BLaER1 treated with 17β-estradiol and CSF1 and Interleukin-3, amounts not matched to agents 10 nM and 100 nM (cell line): ENCODE data around the gene IKBIP.
A peak's percentile ranks its signal among the peaks of the same experiment; 100 is the strongest.

Source experiments
- H3K27ac ChIP-seq, 11 experiments: shearing (Covaris generic); formaldehyde crosslinking; 2 replicates each; pipeline ENCODE4 v1.8.1; 2022
- H3K27me3 ChIP-seq, 11 experiments: shearing (Covaris generic); formaldehyde crosslinking; 2 replicates each; pipeline ENCODE4 v1.8.1; 2022
- H3K36me3 ChIP-seq, 11 experiments: shearing (Covaris generic); formaldehyde crosslinking; 2 replicates each; pipeline ENCODE4 v1.8.1; 2022
- H3K4me1 ChIP-seq, 10 experiments: shearing (Covaris generic); formaldehyde crosslinking; 2 replicates each; pipeline ENCODE4 v1.8.1; 2022
- H3K4me2 ChIP-seq, 11 experiments: shearing (Covaris generic); formaldehyde crosslinking; 2 replicates each; pipeline ENCODE4 v1.8.1; 2022
- H3K4me3 ChIP-seq, 10 experiments: shearing (Covaris generic); formaldehyde crosslinking; 2 replicates each; pipeline ENCODE4 v1.8.1; 2022
- H3K9ac ChIP-seq, 11 experiments: shearing (Covaris generic); formaldehyde crosslinking; 2 replicates each; pipeline ENCODE4 v1.8.1; 2022
- H3K9me3 ChIP-seq, 11 experiments: shearing (Covaris generic); formaldehyde crosslinking; replicated peaks in 1 of 11; 2 replicates each; pipeline ENCODE4 v1.8.1; 2022
- H4K20me1 ChIP-seq, 11 experiments: shearing (Covaris generic); formaldehyde crosslinking; 2 replicates each; pipeline ENCODE4 v1.8.1; 2022
- Cebpa-rat ChIP-seq, 11 experiments: shearing (Covaris generic); IDR thresholded peaks; 2 replicates each; pipeline ENCODE4 v1.8.1; 2022

Gene IKBIP

GRCh38 chr12:98644712-98645571 lies at the start of gene IKBIP, which contains the start of gene APAF1:
Gene IKBIP (minus strand): TSS chr12:98644788. CDS start chr12:98644701, 87 bp downstream.
Gene APAF1 (plus strand): TSS chr12:98645290. CDS start chr12:98648360, 3,070 bp downstream.
- peaks cover 0 to 4% (median 0%) of the 10 kb centered on the region in 11 experiments; a peak in 1 of 22 replicates for H3K9me3 ChIP-seq
- TF ChIP-seq Cebpa-rat (IDR thresholded peaks at IDR 0.05), result 0 out of 22 replicates have a peak, but pooled peaks of 1 of the 11 experiments have one; percentile 26
- peak within 1 kb of the TSS; percentile 75 to 92 (median 87) for H3K4me2 ChIP-seq
- peak within 1 kb of the TSS; percentile 72 to 97 (median 92) for H3K27ac ChIP-seq
- peaks cover 0 to 40% (median 5%) of the 10 kb centered on the region in 11 experiments; a peak in 11 of 22 replicates for H4K20me1 ChIP-seq
- H3K27me3 ChIP-seq, result no peaks in the 10 kb centered on the region
- H3K4me1 ChIP-seq, result peaks cover 20 to 42% (median 36%) of the 10 kb centered on the region in 10 experiments
- peaks cover 17 to 37% (median 26%) of the 10 kb centered on the region in 11 experiments for H3K36me3 ChIP-seq
- H3K4me3 ChIP-seq, result peak within 1 kb of the TSS; percentile 93 to 100 (median 98)
- peak within 1 kb of the TSS; percentile 91 to 98 (median 93) for H3K9ac ChIP-seq

- no peak overlapping the region for H3K4me2 ChIP-seq
- peaks cover 0 to 41% (median 0%) of the 10 kb centered on the region in 11 experiments; a peak in 3 of 22 replicates for H4K20me1 ChIP-seq
- H3K27ac ChIP-seq, result no peak overlapping the region
- no peak overlapping the region for H3K9ac ChIP-seq
- no peaks in the 10 kb centered on the region for H3K9me3 ChIP-seq
- H3K4me3 ChIP-seq, result no peak overlapping the region
- no peaks in the 10 kb centered on the region for H3K27me3 ChIP-seq
- H3K4me1 ChIP-seq, result no peaks in the 10 kb centered on the region
- H3K36me3 ChIP-seq, result peaks cover 82 to 100% (median 97%) of the 10 kb centered on the region in 11 experiments
- no peak for TF ChIP-seq Cebpa-rat (IDR thresholded peaks at IDR 0.05)
These were observed 46.8 kb upstream of the IKBIP start for GRCh38 chr12:98691351-98691750.

GRCh38 chr12:98686603-98687002 lies 42.0 kb upstream of the IKBIP start:
- TF ChIP-seq Cebpa-rat (IDR thresholded peaks at IDR 0.05), result no peak
- Histone ChIP-seq H3K36me3 (peaks cover 88 to 100% (median 99%) of the 10 kb centered on the region in 11 experiments), H3K4me2 (no peak overlapping the region), H3K9ac (no peak overlapping the region), H3K4me1 (no peaks in the 10 kb centered on the region), H4K20me1 (peaks cover 0 to 6% (median 0%) of the 10 kb centered on the region in 11 experiments; a peak in 2 of 22 replicates), H3K4me3 (no peak overlapping the region), H3K27me3 (no peaks in the 10 kb centered on the region), H3K27ac (no peak overlapping the region), H3K9me3 (no peaks in the 10 kb centered on the region)

GRCh38 chr12:98684199-98684598 lies 39.6 kb upstream of the IKBIP start:
- no peaks in the 10 kb centered on the region for H3K27me3 ChIP-seq
- no peaks in the 10 kb centered on the region for H3K9me3 ChIP-seq
- H3K4me3 ChIP-seq, result no peak overlapping the region
- peaks cover 94 to 100% (median 99%) of the 10 kb centered on the region in 11 experiments for H3K36me3 ChIP-seq
- no peak for TF ChIP-seq Cebpa-rat (IDR thresholded peaks at IDR 0.05)
- no peak overlapping the region for H3K4me2 ChIP-seq
- H3K9ac ChIP-seq, result no peak overlapping the region
- H4K20me1 ChIP-seq, result peaks cover 0 to 6% (median 0%) of the 10 kb centered on the region in 11 experiments; a peak in 5 of 22 replicates
- H3K4me1 ChIP-seq, result no peaks in the 10 kb centered on the region
- H3K27ac ChIP-seq, result no peak overlapping the region

GRCh38 chr12:98679611-98680005 lies 35.0 kb upstream of the IKBIP start:
- no peak overlapping the region for H3K4me3 ChIP-seq
- no peak overlapping the region for H3K4me2 ChIP-seq
- peaks cover 0 to 4% (median 0%) of the 10 kb centered on the region in 10 experiments; a peak in 2 of 20 replicates for H3K4me1 ChIP-seq
- H4K20me1 ChIP-seq, result peaks cover 0 to 21% (median 3%) of the 10 kb centered on the region in 11 experiments; a peak in 6 of 22 replicates
- no peaks in the 10 kb centered on the region for H3K27me3 ChIP-seq
- H3K9ac ChIP-seq, result no peak overlapping the region
- H3K9me3 ChIP-seq, result no peaks in the 10 kb centered on the region
- H3K27ac ChIP-seq, result no peak overlapping the region
- peaks cover 68 to 100% (median 93%) of the 10 kb centered on the region in 11 experiments for H3K36me3 ChIP-seq
- no peak for TF ChIP-seq Cebpa-rat (IDR thresholded peaks at IDR 0.05)

GRCh38 chr12:98678946-98679610 lies 34.5 kb upstream of the IKBIP start:
- Histone ChIP-seq H3K27ac (no peak overlapping the region), H4K20me1 (peaks cover 0 to 24% (median 3%) of the 10 kb centered on the region in 11 experiments; a peak in 6 of 22 replicates), H3K9ac (no peak overlapping the region), H3K4me2 (no peak overlapping the region), H3K4me3 (no peak overlapping the region), H3K27me3 (no peaks in the 10 kb centered on the region), H3K36me3 (peaks cover 69 to 100% (median 93%) of the 10 kb centered on the region in 11 experiments), H3K9me3 (no peaks in the 10 kb centered on the region), H3K4me1 (peaks cover 0 to 9% (median 0%) of the 10 kb centered on the region in 10 experiments; a peak in 2 of 20 replicates)
- no peak for TF ChIP-seq Cebpa-rat (IDR thresholded peaks at IDR 0.05)

- no peak overlapping the region for H3K27ac ChIP-seq
- H3K4me1 ChIP-seq, result peaks cover 0 to 10% (median 0%) of the 10 kb centered on the region in 10 experiments; a peak in 2 of 20 replicates
- no peaks in the 10 kb centered on the region for H3K27me3 ChIP-seq
- H3K4me3 ChIP-seq, result no peak overlapping the region
- no peak for TF ChIP-seq Cebpa-rat (IDR thresholded peaks at IDR 0.05)
- H3K36me3 ChIP-seq, result peaks cover 69 to 100% (median 94%) of the 10 kb centered on the region in 11 experiments
- no peak overlapping the region for H3K4me2 ChIP-seq
- H3K9me3 ChIP-seq, result no peaks in the 10 kb centered on the region
- peaks cover 0 to 26% (median 3%) of the 10 kb centered on the region in 11 experiments; a peak in 6 of 22 replicates for H4K20me1 ChIP-seq
- H3K9ac ChIP-seq, result no peak overlapping the region
These were observed 33.8 kb upstream of the IKBIP start for GRCh38 chr12:98678236-98678945.

GRCh38 chr12:98674841-98675240 lies 30.3 kb upstream of the IKBIP start:
- Histone ChIP-seq H3K27ac (no peak overlapping the region), H4K20me1 (peaks cover 0 to 42% (median 3%) of the 10 kb centered on the region in 11 experiments; a peak in 7 of 22 replicates), H3K4me2 (no peak overlapping the region), H3K36me3 (peaks cover 59 to 100% (median 87%) of the 10 kb centered on the region in 11 experiments), H3K9me3 (no peaks in the 10 kb centered on the region), H3K27me3 (no peaks in the 10 kb centered on the region), H3K4me3 (no peak overlapping the region), H3K4me1 (peaks cover 0 to 10% (median 0%) of the 10 kb centered on the region in 10 experiments; a peak in 2 of 20 replicates), H3K9ac (no peak overlapping the region)
- TF ChIP-seq Cebpa-rat (IDR thresholded peaks at IDR 0.05), result no peak
